HG02970 (cell line): ENCODE data around the gene ESYT2.
"Not testable (repeated sequence)": the region's sequence is repeated elsewhere in the genome, so short reads cannot be mapped to it uniquely, and the experiment has no call there.

Source experiments
- ATAC-seq: cut with Tn5 transposase; IDR thresholded peaks from one replicate; pipeline ENCODE4 v1.9.1; 2021; ENCODE audit warnings: mild to moderate bottlenecking, moderate library complexity, moderate number of reproducible peaks; ENCODE audit not compliant: unreplicated experiment, low FRiP score

Gene ESYT2

GRCh38 chr7:158829342-158830210 is at the start of gene ESYT2:
Gene ESYT2 (minus strand): TSS chr7:158829509. CDS start chr7:158829418, 91 bp downstream.
- ATAC-seq: peak; percentile 91

- not testable (repeated sequence) for ATAC-seq
These were observed 49.1 kb upstream of the ESYT2 start for GRCh38 chr7:158878151-158879079.

- no peak for ATAC-seq
These were observed 47.7 kb upstream of the ESYT2 start for GRCh38 chr7:158876984-158877383.

GRCh38 chr7:158869876-158870275 is 40.6 kb upstream of the ESYT2 start:
- ATAC-seq: no peak

- no peak for ATAC-seq
These were observed 39.6 kb upstream of the ESYT2 start for GRCh38 chr7:158868764-158869410.

GRCh38 chr7:158867214-158867984 is 38.1 kb upstream of the ESYT2 start:
- no peak for ATAC-seq

GRCh38 chr7:158865977-158866376 is 36.7 kb upstream of the ESYT2 start:
- no peak for ATAC-seq

GRCh38 chr7:158865462-158865922 is 36.2 kb upstream of the ESYT2 start:
- ATAC-seq: no peak

- ATAC-seq: no peak
These were observed 35.5 kb upstream of the ESYT2 start for GRCh38 chr7:158864833-158865232.

GRCh38 chr7:158864507-158864820 is 35.2 kb upstream of the ESYT2 start:
- no peak for ATAC-seq

GRCh38 chr7:158863611-158864506 is 34.5 kb upstream of the ESYT2 start:
- ATAC-seq: no peak

- ATAC-seq: not testable (repeated sequence)
These were observed 33.8 kb upstream of the ESYT2 start for GRCh38 chr7:158862985-158863610.

- no peak for ATAC-seq
These were observed 32.8 kb upstream of the ESYT2 start for GRCh38 chr7:158861936-158862704.

GRCh38 chr7:158861004-158861787 is 31.9 kb upstream of the ESYT2 start:
- ATAC-seq: no peak

- ATAC-seq: no peak
These were observed 31.1 kb upstream of the ESYT2 start for GRCh38 chr7:158860394-158860793.

- ATAC-seq: no peak
These were observed 29.5 kb upstream of the ESYT2 start for GRCh38 chr7:158858592-158859503.
